ENCODE results near the gene PIK3R5. TPM values are rescaled to one million over a fixed set of nuclear protein-coding genes. Genes with fewer than 3 reads are reported as not detected.
A peak's percentile ranks its signal among the peaks of the same experiment; 100 is the strongest.

PIK3R5 gene
- total RNA-seq, 1 donor from 2014 or later, result 44.0 TPM

DNA sequence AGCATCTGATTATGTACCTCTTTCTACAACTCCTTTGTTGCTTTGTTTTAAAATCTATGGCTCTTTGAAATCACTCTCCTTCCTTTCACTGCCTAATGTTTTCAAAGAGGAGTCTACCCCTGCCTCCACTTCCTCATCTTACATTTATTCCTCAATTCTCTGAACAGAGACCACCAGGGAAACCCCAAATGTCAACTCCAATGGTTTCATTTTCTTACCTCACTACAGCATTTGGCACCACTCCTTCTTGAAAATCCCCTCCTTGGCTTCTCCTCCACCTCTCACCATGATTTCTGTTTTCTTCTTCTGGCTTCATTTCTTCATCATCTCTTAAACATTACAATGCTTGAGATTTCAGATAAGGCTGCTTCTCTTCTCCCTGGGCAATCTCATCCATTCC lies 2.4 kb upstream of the PIK3R5 start:
- H3K4me3 ChIP-seq, result no peak overlapping the region
- H3K9me3 ChIP-seq, result no peaks in the 10 kb centered on the region
- H3K27ac ChIP-seq, result peak overlapping the region; percentile 90
- no peaks in the 10 kb centered on the region for H3K4me1 ChIP-seq
- intact Hi-C loops (cut with DNase I), result no loop called here
- DNase-seq (no peak), ATAC-seq (no peak)
- TF ChIP-seq, protein P1, sequence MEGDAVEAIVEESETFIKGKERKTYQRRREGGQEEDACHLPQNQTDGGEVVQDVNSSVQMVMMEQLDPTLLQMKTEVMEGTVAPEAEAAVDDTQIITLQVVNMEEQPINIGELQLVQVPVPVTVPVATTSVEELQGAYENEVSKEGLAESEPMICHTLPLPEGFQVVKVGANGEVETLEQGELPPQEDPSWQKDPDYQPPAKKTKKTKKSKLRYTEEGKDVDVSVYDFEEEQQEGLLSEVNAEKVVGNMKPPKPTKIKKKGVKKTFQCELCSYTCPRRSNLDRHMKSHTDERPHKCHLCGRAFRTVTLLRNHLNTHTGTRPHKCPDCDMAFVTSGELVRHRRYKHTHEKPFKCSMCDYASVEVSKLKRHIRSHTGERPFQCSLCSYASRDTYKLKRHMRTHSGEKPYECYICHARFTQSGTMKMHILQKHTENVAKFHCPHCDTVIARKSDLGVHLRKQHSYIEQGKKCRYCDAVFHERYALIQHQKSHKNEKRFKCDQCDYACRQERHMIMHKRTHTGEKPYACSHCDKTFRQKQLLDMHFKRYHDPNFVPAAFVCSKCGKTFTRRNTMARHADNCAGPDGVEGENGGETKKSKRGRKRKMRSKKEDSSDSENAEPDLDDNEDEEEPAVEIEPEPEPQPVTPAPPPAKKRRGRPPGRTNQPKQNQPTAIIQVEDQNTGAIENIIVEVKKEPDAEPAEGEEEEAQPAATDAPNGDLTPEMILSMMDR (IDR thresholded peaks at IDR 0.05), result no peak
- peaks cover 30% of the 10 kb centered on the region for H3K27me3 ChIP-seq (ENCODE audit: low read depth)
- no peaks in the 10 kb centered on the region for H3K36me3 ChIP-seq

DNA sequence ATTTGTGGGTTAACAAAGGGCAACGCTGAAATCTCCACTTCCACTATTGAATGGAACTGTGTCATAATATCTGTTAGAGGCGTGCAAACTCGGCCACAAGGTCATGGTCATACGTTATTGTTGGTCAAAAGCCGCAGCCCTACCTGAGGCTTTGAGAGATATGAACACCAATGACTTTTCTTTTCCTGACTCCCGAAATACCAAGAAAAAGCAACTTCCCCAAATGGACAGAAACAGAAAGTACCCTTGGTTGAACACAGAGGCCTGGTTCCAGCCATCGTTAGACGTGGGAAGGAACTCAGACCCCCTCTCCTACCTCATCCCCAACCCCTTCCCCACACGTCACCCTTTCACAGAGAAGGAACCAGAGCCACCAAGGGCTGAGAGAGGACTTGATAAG lies 1.4 kb upstream of the PIK3R5 start:
- TF ChIP-seq, protein P1 (IDR thresholded peaks at IDR 0.05), result no peak
- H3K9me3 ChIP-seq, result no peaks in the 10 kb centered on the region
- no peak for DNase-seq
- H3K4me1 ChIP-seq, result no peaks in the 10 kb centered on the region
- H3K4me3 ChIP-seq, result no peak overlapping the region
- H3K27me3 ChIP-seq (ENCODE audit: low read depth), result peaks cover 30% of the 10 kb centered on the region
- no peaks in the 10 kb centered on the region for H3K36me3 ChIP-seq
- peak overlapping the region; percentile 90 for H3K27ac ChIP-seq
- ATAC-seq, result peak; percentile 36 to 37
- intact Hi-C loops (cut with DNase I), result no loop called here

DNA sequence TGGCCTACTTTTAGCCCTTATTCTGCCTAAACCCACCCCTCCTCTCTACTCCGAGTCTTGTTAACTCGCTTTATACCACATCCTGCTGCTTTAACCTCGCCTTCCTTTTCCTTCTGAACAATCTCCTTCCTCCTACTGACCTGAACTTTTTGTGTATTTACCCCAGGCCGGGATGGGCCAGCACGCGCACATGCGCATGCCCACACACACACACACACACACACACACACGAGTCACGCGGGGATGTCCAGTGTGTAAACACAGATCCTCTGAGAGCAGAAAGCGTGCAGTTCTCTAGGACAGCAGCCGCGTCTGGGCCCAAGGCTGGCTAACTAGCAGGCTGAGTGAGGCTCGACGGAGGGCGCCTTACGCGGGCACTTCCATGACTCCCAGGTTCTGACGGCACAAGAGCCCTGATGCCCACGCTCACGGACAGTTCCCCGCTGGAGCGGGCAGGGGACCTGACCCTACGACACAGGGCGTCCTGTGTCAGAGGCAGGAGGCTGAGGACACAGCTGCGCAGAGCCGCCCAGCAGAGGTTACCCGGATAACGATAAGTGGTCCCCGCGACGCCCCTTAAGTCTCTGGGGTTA lies 610 bp downstream of the PIK3R5 start:
- H3K4me1 ChIP-seq, result peaks cover 4% of the 10 kb centered on the region
- peak; percentile 73 for DNase-seq
- H3K27ac ChIP-seq, result peak overlapping the region; percentile 90
- H3K36me3 ChIP-seq, result no peaks in the 10 kb centered on the region
- no peaks in the 10 kb centered on the region for H3K9me3 ChIP-seq
- H3K4me3 ChIP-seq, result peak overlapping the region; percentile 64
- TF ChIP-seq, protein P1 (IDR thresholded peaks at IDR 0.05), result no peak
- peaks cover 30% of the 10 kb centered on the region for H3K27me3 ChIP-seq (ENCODE audit: low read depth)
- intact Hi-C loops (cut with DNase I), result no loop called here
- peak; percentile 43 to 48 for ATAC-seq

DNA sequence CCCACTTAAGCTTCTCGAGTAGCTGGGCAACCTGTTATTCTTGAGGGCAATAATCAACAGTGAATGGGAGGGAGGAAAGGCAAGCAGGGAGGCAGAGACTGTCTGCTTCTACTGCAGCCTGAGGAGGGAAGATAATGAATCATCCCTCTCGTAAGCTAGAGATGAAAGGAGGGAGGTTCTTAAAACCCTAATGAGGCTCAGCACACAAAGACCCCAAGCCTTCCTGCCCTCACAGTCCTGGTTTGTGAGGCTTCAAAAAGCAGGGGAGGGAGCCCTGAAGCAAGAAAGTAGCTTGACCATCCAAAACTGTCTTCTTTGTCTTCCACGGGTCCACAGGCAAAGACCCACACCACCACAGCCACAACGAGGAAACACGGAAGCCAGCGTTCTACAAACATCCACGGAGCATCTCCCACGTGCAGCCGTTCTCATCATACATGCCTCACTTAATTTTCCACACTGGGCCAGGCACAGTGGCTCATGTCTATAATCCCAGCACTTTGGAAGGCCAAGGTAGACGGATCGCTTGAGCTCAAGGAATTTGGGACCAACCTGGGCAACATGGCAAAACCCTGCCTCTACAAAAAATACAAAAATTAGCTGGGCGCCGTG lies 1.8 kb downstream of the PIK3R5 start:
- peak overlapping the region; percentile 64 for H3K4me3 ChIP-seq
- peaks cover 4% of the 10 kb centered on the region for H3K4me1 ChIP-seq
- ATAC-seq (no peak), DNase-seq (no peak)
- no peaks in the 10 kb centered on the region for H3K36me3 ChIP-seq
- H3K27ac ChIP-seq, result no peak overlapping the region
- intact Hi-C loops (cut with DNase I), result no loop called here
- TF ChIP-seq, protein P1 (IDR thresholded peaks at IDR 0.05), result no peak
- no peaks in the 10 kb centered on the region for H3K9me3 ChIP-seq
- H3K27me3 ChIP-seq (ENCODE audit: low read depth), result peaks cover 30% of the 10 kb centered on the region

DNA sequence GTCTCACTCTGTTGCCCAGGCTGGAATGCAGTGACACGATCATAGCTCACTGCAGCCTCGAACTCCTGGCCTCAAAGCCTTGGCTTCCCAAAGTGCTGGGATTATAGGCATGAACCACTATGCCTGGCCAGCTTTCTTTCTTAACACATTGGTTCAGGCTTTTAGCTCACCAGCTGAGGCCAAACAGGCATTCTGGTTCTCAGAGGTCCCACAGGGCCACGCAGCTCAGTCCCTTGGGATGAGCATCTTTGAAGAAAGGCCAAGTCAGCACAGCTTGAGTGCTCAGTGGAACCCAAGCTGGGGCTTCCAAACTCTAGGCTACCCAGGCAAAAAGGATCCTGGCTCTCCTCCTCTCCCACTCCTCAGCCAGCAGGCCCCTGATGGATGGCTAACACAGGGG lies 2.5 kb downstream of the PIK3R5 start:
- DNase-seq (no peak), ATAC-seq (no peak)
- Histone ChIP-seq H3K4me3 (peak overlapping the region; percentile 64), H3K27ac (no peak overlapping the region), H3K9me3 (no peaks in the 10 kb centered on the region), H3K36me3 (no peaks in the 10 kb centered on the region), H3K4me1 (peaks cover 4% of the 10 kb centered on the region), H3K27me3 (ENCODE audit: low read depth) (peaks cover 30% of the 10 kb centered on the region)
- intact Hi-C loops (cut with DNase I), result no loop called here
- TF ChIP-seq, protein P1 (IDR thresholded peaks at IDR 0.05), result no peak
